HG03135 (cell line): ENCODE results near the gene OR4D10.
"Not testable (repeated sequence)": the region's sequence is repeated elsewhere in the genome, so short reads cannot be mapped to it uniquely, and the experiment has no call there.

Source experiments
- ATAC-seq: cut with Tn5 transposase; IDR thresholded peaks from one replicate; pipeline ENCODE4 v1.9.1; 2021; ENCODE audit warnings: mild to moderate bottlenecking, moderate library complexity; ENCODE audit not compliant: unreplicated experiment

OR4D10 gene

DNA sequence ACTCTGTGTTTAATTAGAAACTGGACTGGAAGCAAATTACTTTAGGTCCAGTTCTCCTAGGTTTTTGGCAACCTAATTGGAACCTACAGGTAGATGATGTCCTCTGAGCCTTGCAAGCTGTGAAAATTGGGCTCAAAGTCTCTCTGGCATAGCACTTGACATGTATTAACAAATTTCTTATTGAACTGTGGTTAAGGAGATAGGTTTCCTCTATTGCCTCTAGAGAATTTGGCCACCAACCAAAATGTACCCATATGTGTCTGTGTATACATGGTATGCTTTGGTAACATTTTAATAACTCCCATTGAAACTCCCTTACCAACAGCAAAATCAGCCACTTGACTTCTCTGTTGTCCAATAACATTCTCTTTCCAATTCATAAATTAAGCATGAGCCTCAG, at the start of gene OR4D10:
Gene OR4D10 (plus strand): TSS at position 301 of the 400 bp plus-strand sequence. CDS start 4,115 bp downstream, outside the sequence.
- no peak for ATAC-seq

- no peak for ATAC-seq
These were observed 49.3 kb upstream of the OR4D10 start for GRCh38 chr11:59423835-59424234.

DNA sequence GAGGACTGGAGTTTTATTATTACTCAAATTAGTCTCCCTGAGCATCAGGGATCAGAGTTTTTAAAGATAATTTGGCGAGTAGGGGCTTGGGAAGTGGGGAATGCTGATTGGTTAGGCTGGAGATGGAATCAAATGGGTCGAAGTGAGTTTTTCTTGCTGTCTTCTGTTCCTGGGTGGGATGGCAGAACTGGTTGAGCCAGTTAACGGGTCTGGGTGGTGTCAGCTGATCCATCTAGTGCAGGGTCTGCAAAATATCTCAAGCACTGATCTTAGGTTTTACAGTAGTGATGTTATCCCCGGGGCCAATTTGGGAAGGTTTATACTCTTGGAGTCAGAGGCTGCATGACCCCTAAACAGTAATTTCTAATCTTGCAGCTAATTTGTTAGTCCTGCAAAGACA, 48.0 kb upstream of the OR4D10 start:
- ATAC-seq = no peak

DNA sequence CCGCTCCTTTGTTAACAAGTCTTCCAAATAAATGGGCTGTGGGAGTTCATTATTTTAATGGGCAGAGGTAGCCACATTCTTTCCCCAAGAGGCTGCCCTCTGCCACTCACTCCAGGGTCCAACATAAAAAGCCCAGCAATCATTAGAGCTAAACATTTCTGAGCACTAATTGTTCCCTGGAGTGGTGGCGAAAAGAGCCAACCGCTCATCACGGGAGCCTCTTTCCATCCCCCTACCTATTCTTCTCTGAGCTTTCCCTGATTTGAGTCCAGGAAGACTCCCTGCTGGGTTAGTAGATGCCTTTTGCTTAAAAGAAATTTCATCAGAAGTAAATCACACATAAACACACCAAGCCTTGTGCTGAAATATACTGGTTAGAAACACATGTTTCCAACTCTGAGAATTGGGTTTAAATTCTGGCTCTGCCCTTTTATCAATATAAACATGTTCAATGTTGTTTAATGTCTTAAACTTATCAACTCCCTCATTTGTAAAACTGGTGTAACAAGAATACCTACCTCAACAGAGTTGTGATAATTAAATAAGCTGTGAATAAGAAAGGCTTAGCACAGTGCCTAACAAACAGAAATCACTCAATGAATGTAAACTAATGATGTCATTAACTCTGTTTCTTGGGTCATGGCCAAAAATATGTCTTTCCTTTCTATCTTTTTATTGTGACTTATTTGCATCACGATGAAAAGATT, 46.6 kb upstream of the OR4D10 start, which contains the start of gene OR5A2:
Gene OR5A2 (minus strand): TSS at position 53 of the 707 bp plus-strand sequence. CDS start 3,460 bp downstream, outside the sequence.
- ATAC-seq = no peak

- no peak for ATAC-seq
These were observed 46.1 kb upstream of the OR4D10 start for GRCh38 chr11:59427068-59427382.

- ATAC-seq = no peak
These were observed 43.1 kb upstream of the OR4D10 start for GRCh38 chr11:59429924-59430516.

DNA sequence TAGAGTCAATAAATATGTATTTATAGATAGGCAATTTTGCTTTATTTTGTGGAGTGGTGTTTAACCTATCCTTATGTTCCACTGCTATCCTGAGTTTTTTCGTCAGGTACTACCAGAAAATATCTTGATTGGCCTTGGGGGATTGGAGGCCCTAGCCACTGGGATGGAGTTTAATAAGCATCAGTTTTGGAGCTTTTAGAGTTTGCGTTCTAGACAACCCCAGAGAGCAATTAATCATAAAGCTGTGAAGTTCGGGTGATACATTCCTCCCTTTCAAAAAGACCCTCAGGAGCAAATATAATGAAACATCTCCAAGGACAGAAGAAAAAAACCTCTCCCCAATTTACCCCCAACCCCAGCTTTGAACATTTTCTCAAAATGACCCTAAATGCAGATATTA, 36.9 kb upstream of the OR4D10 start, which contains the start of gene OR5A1:
Gene OR5A1 (plus strand): TSS at position 301 of the 400 bp plus-strand sequence. CDS start 6,700 bp downstream, outside the sequence.
- no peak for ATAC-seq

DNA sequence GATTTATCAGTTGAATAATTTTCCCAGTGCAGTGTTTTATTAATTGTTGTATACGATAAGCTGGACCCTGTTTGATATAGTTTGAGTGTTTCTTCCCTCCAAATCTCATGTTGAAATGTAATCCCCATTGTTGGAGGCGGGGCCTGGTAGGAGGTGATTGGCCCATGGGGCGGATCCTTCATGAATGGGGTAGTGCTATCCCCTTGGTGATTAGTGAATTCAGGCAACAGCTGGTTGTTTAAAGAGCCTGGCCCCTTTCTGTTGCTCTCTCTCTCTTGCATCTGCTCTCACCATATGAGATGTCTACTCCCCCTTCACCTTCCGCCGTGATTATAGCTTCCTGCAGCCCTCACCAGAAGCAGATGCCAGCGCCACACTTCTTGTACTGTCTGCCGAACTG, 35.3 kb upstream of the OR4D10 start:
- no peak for ATAC-seq

DNA sequence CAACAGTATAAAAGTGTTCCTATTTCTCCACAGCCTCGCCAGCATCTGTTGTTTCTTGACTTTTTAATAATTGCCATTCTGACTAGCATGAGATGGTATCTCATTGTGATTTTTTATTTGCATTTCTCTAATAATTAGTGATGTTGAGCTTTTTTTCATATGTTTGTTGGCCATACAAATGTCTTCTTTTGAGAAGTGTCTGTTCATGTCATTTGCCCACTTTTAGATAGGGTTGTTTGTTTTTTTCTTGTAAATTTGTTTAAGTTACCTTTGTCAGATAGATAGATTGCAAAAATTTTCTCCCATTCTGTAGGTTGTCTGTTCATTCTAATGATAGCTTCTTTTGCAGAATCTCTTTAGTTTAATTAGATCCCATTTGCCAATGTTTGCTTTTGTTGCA, 27.5 kb upstream of the OR4D10 start:
- not testable (repeated sequence) for ATAC-seq

GRCh38 chr11:59448484-59448883, 24.6 kb upstream of the OR4D10 start:
- no peak for ATAC-seq

GRCh38 chr11:59456661-59457060, 16.5 kb upstream of the OR4D10 start, which contains the start of gene OR4D6:
OR4D6 (plus strand) TSS chr11:59456961; CDS start chr11:59456961, 0 bp downstream.
- ATAC-seq = no peak

- ATAC-seq = no peak
These were observed 13.2 kb upstream of the OR4D10 start for GRCh38 chr11:59459916-59460315.

- no peak for ATAC-seq
These were observed 9.9 kb upstream of the OR4D10 start for GRCh38 chr11:59463190-59463641.

DNA sequence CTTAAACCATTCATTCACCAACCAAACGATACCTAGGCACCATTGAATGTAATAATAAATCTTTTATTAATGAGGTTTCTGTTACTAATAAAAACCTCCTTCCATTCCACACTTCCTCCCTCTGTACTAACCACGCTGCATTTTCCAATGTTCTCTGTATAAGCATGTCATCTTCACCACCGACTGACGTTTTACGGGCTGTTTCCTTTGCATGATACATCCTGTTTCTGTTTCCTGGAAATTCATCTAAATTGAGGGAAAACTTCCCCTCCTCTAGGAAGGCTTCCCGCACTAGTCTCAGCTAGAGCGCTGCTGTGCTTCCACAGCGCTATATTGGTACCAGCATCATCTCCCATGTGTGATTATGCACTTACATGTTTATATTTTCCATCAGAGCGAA, 2.1 kb downstream of the OR4D10 start:
- no peak for ATAC-seq

- no peak for ATAC-seq
These were observed 6.8 kb downstream of the OR4D10 start for GRCh38 chr11:59479906-59480305.

DNA sequence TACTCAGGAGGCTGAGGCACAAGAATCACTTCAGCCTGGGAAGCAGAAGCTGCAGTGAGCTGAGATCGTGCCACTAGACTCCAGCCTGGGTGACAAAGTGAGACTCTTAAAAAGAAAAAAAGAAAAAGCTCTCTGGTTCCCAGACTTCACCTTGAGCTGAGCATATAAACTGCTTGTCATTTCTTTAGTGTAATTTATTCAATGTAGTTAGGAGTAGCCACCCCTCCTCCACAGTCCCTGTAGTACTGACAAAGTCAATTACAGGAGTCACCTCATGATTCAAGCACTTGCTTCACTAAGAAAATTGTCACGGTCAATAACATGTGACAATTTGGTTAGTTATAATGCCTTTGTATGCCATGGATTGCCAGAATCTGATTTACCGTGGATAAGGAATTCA, 7.2 kb downstream of the OR4D10 start:
- ATAC-seq = no peak

DNA sequence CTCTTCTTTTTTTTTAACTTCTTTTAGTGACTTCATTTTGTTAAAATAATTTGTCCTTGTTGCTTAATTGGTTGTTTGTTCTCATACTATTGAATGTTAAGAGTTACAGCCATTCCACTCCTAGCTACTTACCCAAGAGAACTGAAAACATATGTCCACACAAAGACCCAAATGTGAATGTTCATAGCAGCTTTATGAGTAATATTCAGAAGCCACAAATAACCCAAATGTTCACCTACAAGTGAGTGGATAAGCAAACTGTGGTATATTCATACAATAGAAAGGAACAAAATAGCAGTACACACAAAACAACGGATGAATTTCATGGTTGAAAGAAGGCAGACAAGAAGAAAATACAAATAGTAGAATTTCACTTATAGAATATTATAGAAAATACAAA, 28.8 kb downstream of the OR4D10 start:
- ATAC-seq = no peak

DNA sequence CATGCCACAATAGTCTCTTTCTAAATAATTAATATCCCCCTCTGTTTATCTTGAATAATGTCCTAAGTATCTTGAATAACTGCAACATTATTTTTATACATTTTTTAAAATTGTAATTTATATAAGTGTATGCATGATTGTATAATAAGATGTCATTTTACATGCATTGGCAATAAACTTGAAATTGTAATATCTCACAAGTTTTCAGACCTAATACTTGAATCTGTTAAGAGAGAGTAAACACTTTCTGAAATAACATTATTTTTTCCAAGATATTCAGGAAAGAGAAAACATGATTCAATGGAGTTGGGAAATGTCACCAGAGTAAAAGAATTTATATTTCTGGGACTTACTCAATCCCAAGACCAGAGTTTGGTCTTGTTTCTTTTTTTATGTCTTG, 30.2 kb downstream of the OR4D10 start, which contains the start of gene OR4D11:
Gene OR4D11 (plus strand): TSS at position 301 of the 400 bp plus-strand sequence. CDS start 0 bp downstream, at position 301.
- no peak for ATAC-seq

GRCh38 chr11:59510941-59511589, 38.0 kb downstream of the OR4D10 start, which contains the start of gene OR4D9:
OR4D9 (plus strand) TSS chr11:59511539; CDS start chr11:59514913, 3,374 bp downstream.
- no peak for ATAC-seq

- ATAC-seq = no peak
These were observed 38.6 kb downstream of the OR4D10 start for GRCh38 chr11:59511675-59512074.

GRCh38 chr11:59520139-59520538, 47.0 kb downstream of the OR4D10 start:
- not testable (repeated sequence) for ATAC-seq

DNA sequence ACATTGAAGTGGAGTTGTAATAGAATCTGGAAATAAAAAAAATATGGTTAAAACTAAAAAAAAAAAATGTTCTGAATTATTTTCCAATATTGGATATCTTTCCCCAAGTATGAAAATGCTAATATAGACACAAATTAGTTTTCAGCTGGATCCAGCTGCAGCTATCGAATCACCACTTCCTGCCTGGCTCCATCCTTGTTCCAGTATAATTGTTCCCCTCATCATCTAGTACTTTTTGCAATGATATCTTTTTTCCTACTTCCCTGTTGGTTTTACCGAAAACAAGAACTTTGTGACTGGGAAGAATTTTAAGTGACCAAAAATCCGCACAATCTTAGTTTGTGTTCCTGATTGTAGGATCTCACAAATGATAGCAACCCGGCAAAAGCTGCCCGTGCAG, 47.6 kb downstream of the OR4D10 start:
- no peak for ATAC-seq
